DOHH2 (cell line): ENCODE results near the gene TMTC2.

ENCODE experiments used
- EZH2phosphoT487 ChIP-seq: fragments of 200-600 bp; sonication (generic); IDR thresholded peaks from 2 replicates; pipeline ENCODE4 v1.6.1; 2017; ENCODE audit warnings: borderline replicate concordance, mild to moderate bottlenecking, antibody characterized with exemption, low read length, moderate library complexity, mixed read lengths
- TF ChIP-seq, protein P1 (sequence below): fragments of 200-600 bp; sonication (generic); IDR thresholded peaks from one replicate; pipeline ENCODE4 v1.5.1; 2014; ENCODE audit warnings: antibody characterized with exemption, mild to moderate bottlenecking, low read depth, low read length; ENCODE audit not compliant: poor library complexity, severe bottlenecking

DNA sequence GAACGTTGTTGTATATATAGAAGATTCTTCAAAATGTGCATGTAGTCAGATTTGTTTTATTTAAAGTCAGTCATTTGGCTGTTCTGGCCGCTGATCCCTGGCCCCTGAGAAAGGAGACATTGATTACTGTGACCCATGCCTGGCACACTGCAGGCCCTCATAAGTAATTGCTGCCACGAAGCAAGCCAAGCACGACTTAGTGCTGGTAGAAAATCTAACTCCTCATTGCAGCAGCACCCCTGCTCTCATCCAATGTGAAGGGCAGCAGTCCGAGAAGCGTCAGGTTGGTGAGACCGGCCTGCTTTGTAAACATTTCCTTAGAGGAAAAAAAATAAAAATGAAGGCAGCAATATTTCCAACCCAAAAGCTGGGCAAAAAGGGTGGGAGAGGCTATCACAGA lies 22.8 kb upstream of the TMTC2 start:
- TF ChIP-seq, protein P1, sequence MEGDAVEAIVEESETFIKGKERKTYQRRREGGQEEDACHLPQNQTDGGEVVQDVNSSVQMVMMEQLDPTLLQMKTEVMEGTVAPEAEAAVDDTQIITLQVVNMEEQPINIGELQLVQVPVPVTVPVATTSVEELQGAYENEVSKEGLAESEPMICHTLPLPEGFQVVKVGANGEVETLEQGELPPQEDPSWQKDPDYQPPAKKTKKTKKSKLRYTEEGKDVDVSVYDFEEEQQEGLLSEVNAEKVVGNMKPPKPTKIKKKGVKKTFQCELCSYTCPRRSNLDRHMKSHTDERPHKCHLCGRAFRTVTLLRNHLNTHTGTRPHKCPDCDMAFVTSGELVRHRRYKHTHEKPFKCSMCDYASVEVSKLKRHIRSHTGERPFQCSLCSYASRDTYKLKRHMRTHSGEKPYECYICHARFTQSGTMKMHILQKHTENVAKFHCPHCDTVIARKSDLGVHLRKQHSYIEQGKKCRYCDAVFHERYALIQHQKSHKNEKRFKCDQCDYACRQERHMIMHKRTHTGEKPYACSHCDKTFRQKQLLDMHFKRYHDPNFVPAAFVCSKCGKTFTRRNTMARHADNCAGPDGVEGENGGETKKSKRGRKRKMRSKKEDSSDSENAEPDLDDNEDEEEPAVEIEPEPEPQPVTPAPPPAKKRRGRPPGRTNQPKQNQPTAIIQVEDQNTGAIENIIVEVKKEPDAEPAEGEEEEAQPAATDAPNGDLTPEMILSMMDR, result no peak
- TF ChIP-seq EZH2phosphoT487, result no peak
